ENCODE data around the gene CMIP. TPM values are rescaled to one million over a fixed set of nuclear protein-coding genes. Genes with fewer than 3 reads are reported as not detected.

Gene CMIP
- total RNA-seq, 1 experiment from 2014 or later, result 53.6 TPM

- no TSS peak for BruUV-seq (replicated peaks)
Observed at GRCh38 chr16:81469183-81469677, 24.6 kb downstream of the CMIP start.

GRCh38 chr16:81469710-81470535 lies 25.3 kb downstream of the CMIP start:
- Mint-ChIP-seq H3K27ac (ENCODE audit: low read depth, unreplicated experiment) (no peak overlapping the region), H3K36me3 (ENCODE audit: insufficient read depth, unreplicated experiment) (peaks cover 28% of the 10 kb centered on the region), H3K4me1 (ENCODE audit: insufficient read depth, unreplicated experiment) (no peaks in the 10 kb centered on the region), H3K27me3 (ENCODE audit: insufficient read depth, unreplicated experiment) (no peaks in the 10 kb centered on the region), H3K4me3 (ENCODE audit: unreplicated experiment) (no peak overlapping the region), H3K9me3 (ENCODE audit: unreplicated experiment) (no peaks in the 10 kb centered on the region)
- no TSS peak for BruUV-seq (replicated peaks)
- no peak for TF ChIP-seq CTCF (IDR thresholded peaks at IDR 0.05; ENCODE audit: unreplicated experiment)
- intact Hi-C loops (cut with micrococcal nuclease), result no loop called here
- ChIA-PET CTCF (interaction anchor here (0.6 to 1.2 kb wide), 2 partner anchors 228 to 327 kb away, joined by 3 to 6 read pairs; no protein-coding TSS in a partner anchor), POLR2A (no interaction called here)
- no peak for DNase-seq (ENCODE audit: unreplicated experiment)

More at GRCh38 chr16:81469183-81469677, 24.6 kb downstream of the CMIP start:
- H3K27ac Mint-ChIP-seq (ENCODE audit: low read depth, unreplicated experiment), result no peak overlapping the region
- ChIA-PET CTCF (interaction anchor here (1.2 kb wide), 1 partner anchor 229 kb away, joined by 3 read pairs; no protein-coding TSS in a partner anchor), POLR2A (no interaction called here)
- DNase-seq (ENCODE audit: unreplicated experiment), result no peak
- intact Hi-C loops (cut with micrococcal nuclease), result no loop called here
- H3K27me3 Mint-ChIP-seq (ENCODE audit: insufficient read depth, unreplicated experiment), result no peaks in the 10 kb centered on the region
- TF ChIP-seq CTCF (IDR thresholded peaks at IDR 0.05; ENCODE audit: unreplicated experiment), result no peak
- H3K9me3 Mint-ChIP-seq (ENCODE audit: unreplicated experiment), result no peaks in the 10 kb centered on the region
- H3K36me3 Mint-ChIP-seq (ENCODE audit: insufficient read depth, unreplicated experiment), result peaks cover 31% of the 10 kb centered on the region
- H3K4me1 Mint-ChIP-seq (ENCODE audit: insufficient read depth, unreplicated experiment), result no peaks in the 10 kb centered on the region
- no peak overlapping the region for H3K4me3 Mint-ChIP-seq (ENCODE audit: unreplicated experiment)

GRCh38 chr16:81470796-81471636 lies 26.4 kb downstream of the CMIP start:
- Mint-ChIP-seq H3K4me3 (ENCODE audit: unreplicated experiment) (no peak overlapping the region), H3K36me3 (ENCODE audit: insufficient read depth, unreplicated experiment) (peaks cover 28% of the 10 kb centered on the region), H3K9me3 (ENCODE audit: unreplicated experiment) (no peaks in the 10 kb centered on the region), H3K4me1 (ENCODE audit: insufficient read depth, unreplicated experiment) (no peaks in the 10 kb centered on the region), H3K27ac (ENCODE audit: low read depth, unreplicated experiment) (no peak overlapping the region), H3K27me3 (ENCODE audit: insufficient read depth, unreplicated experiment) (no peaks in the 10 kb centered on the region)
- intact Hi-C loops (cut with micrococcal nuclease), result no loop called here
- no TSS peak for BruUV-seq (replicated peaks)
- no peak for TF ChIP-seq CTCF (IDR thresholded peaks at IDR 0.05; ENCODE audit: unreplicated experiment)
- no peak for DNase-seq (ENCODE audit: unreplicated experiment)
- CTCF ChIA-PET, result no interaction called here
- POLR2A ChIA-PET, result no interaction called here

- Mint-ChIP-seq H3K27ac (ENCODE audit: low read depth, unreplicated experiment) (no peak overlapping the region), H3K27me3 (ENCODE audit: insufficient read depth, unreplicated experiment) (no peaks in the 10 kb centered on the region), H3K36me3 (ENCODE audit: insufficient read depth, unreplicated experiment) (peaks cover 27% of the 10 kb centered on the region), H3K9me3 (ENCODE audit: unreplicated experiment) (no peaks in the 10 kb centered on the region), H3K4me3 (ENCODE audit: unreplicated experiment) (no peak overlapping the region), H3K4me1 (ENCODE audit: insufficient read depth, unreplicated experiment) (no peaks in the 10 kb centered on the region)
- no peak for TF ChIP-seq CTCF (IDR thresholded peaks at IDR 0.05; ENCODE audit: unreplicated experiment)
- ChIA-PET CTCF (no interaction called here), POLR2A (no interaction called here)
- intact Hi-C loops (cut with micrococcal nuclease), result no loop called here
- BruUV-seq (replicated peaks), result no TSS peak
- no peak for DNase-seq (ENCODE audit: unreplicated experiment)
Observed at GRCh38 chr16:81471882-81472281, 27.3 kb downstream of the CMIP start.
